Measurements from ENCODE around the gene ANKH.

Gene ANKH

GRCh38 chr5:14675865-14676300 lies 195.7 kb downstream of the ANKH start:
- DNase-seq = peak; percentile 30

GRCh38 chr5:14674983-14675854 lies 196.4 kb downstream of the ANKH start:
- peak; percentile 31 for DNase-seq

GRCh38 chr5:14673443-14673842 lies 198.1 kb downstream of the ANKH start:
- no peak for DNase-seq

GRCh38 chr5:14672484-14673394 lies 198.8 kb downstream of the ANKH start:
- DNase-seq = no peak

GRCh38 chr5:14672082-14672481 lies 199.5 kb downstream of the ANKH start:
- no peak for DNase-seq

GRCh38 chr5:14671414-14671813 lies 200.2 kb downstream of the ANKH start:
- DNase-seq = peak; percentile 75

- peak; percentile 34 for DNase-seq
These were observed 201.6 kb downstream of the ANKH start for GRCh38 chr5:14669975-14670374.

- DNase-seq = no peak
These were observed 202.2 kb downstream of the ANKH start for GRCh38 chr5:14669415-14669814.

- DNase-seq = peak; percentile 71
These were observed 203.4 kb downstream of the ANKH start for GRCh38 chr5:14668181-14668591.

- no peak for DNase-seq
These were observed 203.8 kb downstream of the ANKH start for GRCh38 chr5:14667770-14668169.

GRCh38 chr5:14667290-14667689 lies 204.3 kb downstream of the ANKH start:
- no peak for DNase-seq

GRCh38 chr5:14666357-14666756 lies 205.2 kb downstream of the ANKH start:
- no peak for DNase-seq

GRCh38 chr5:14665949-14666348 lies 205.6 kb downstream of the ANKH start:
- peak; percentile 65 for DNase-seq

- peak; percentile 24 for DNase-seq
These were observed 206.3 kb downstream of the ANKH start for GRCh38 chr5:14665101-14665822.

- peak; percentile 84 for DNase-seq
These were observed 207.1 kb downstream of the ANKH start, which contains the start of gene OTULIN for GRCh38 chr5:14664270-14665100. Gene OTULIN, plus strand, starts transcription at chr5:14664718. Its CDS starts 108 bp downstream, at chr5:14664826.

- no peak for DNase-seq
These were observed 207.8 kb downstream of the ANKH start for GRCh38 chr5:14663734-14664269.

GRCh38 chr5:14662721-14663260 lies 208.8 kb downstream of the ANKH start:
- no peak for DNase-seq

GRCh38 chr5:14660833-14661232 lies 210.7 kb downstream of the ANKH start:
- no peak for DNase-seq

- DNase-seq = no peak
These were observed 211.6 kb downstream of the ANKH start for GRCh38 chr5:14659821-14660607.

- DNase-seq = no peak
These were observed 214.7 kb downstream of the ANKH start for GRCh38 chr5:14656898-14657297.

All from CD4-positive, alpha-beta T cell treated with Interleukin-4 for 4 hours (primary cell).